K562 (cell line): Measurements from ENCODE around the gene RETN. TPM values are rescaled to one million over a fixed set of nuclear protein-coding genes. Genes with fewer than 3 reads are reported as not detected.

Experiments used
- CBFB ChIP-seq: sonication (generic); formaldehyde crosslinking; IDR thresholded peaks from 2 replicates; pipeline ENCODE4 v1.4.0; 2020; ENCODE audit warnings: mild to moderate bottlenecking, missing genetic modification reagents
- CREM ChIP-seq: IDR thresholded peaks from 2 replicates; pipeline ENCODE4 v1.6.1; 2014; ENCODE audit warnings: antibody characterized with exemption, low read depth
- NR0B1 ChIP-seq: fragments of 450-650 bp; IDR thresholded peaks from one replicate; pipeline ENCODE4 v1.6.1; 2018; ENCODE audit warnings: mild to moderate bottlenecking, moderate library complexity; ENCODE audit not compliant: partially characterized antibody
- REST ChIP-seq, 2 experiments: fragments of 450-650 bp; formaldehyde crosslinking in 1 of 2; IDR thresholded peaks; 2 replicates each; pipeline versions ENCODE4 v1.4.0 to v1.6.1; 2014 to 2020; ENCODE audit warnings: mild to moderate bottlenecking in 2 of 2, borderline replicate concordance in 1 of 2, low read depth in 1 of 2
- TFAP4 ChIP-seq: sonication (generic); formaldehyde crosslinking; IDR thresholded peaks from 2 replicates; pipeline ENCODE4 v1.8.0; 2022; ENCODE audit warnings: missing genetic modification reagents, mild to moderate bottlenecking, moderate library complexity, borderline replicate concordance
- ZNF212 ChIP-seq: fragments of 450-650 bp; formaldehyde crosslinking; IDR thresholded peaks from 2 replicates; pipeline ENCODE4 v1.4.0; 2020; ENCODE audit warnings: mild to moderate bottlenecking
- ZNF586 ChIP-seq: fragments of 450-650 bp; formaldehyde crosslinking; conservative IDR thresholded peaks from 2 replicates; pipeline ENCODE4 v1.4.0; 2020; ENCODE audit warnings: mild to moderate bottlenecking, moderate library complexity
- ZNF785 ChIP-seq: fragments of 250-450 bp; sonication (Bioruptor Pico); IDR thresholded peaks from 2 replicates; pipeline ENCODE4 v1.4.0; 2020; ENCODE audit warnings: mild to moderate bottlenecking
- polyA plus RNA-seq, 8 experiments: library from polyadenylated mRNA; depleted of rRNA in 4 of 8; stranded (reverse) in 5 of 8; unstranded in 3 of 8; fragments of >200 nt; fragmentation: Nextera tagmentation in 2 of 8; fragmentation: Illumina TruSeq in 1 of 8; extraction: Ambion mirVana in 2 of 8; extraction: Trizol in 1 of 8; gene quantifications; 2 replicates each; pipeline versions ENCODE4 v1.2.1 to v1.2.3, GENCODE V29; 2011 to 2014; ENCODE audit warnings: inconsistent platforms in 1 of 8, missing spikeins in 1 of 8
- total RNA-seq, 7 experiments: library from RNA; depleted of rRNA in 6 of 7; stranded (reverse); fragments of >200 nt in 6 of 7; fragmentation: Illumina TruSeq in 2 of 7; extraction: Trizol in 2 of 7; gene quantifications; 2 replicates each; pipeline versions ENCODE4 v1.2.1 to v1.2.3, GENCODE V29; 2011 to 2021; ENCODE audit warnings: low replicate concordance in 1 of 7
- TF ChIP-seq, protein P1 (sequence below): sonication (generic); formaldehyde crosslinking; IDR thresholded peaks from 2 replicates; pipeline ENCODE4 v1.8.0; 2022; ENCODE audit warnings: mild to moderate bottlenecking, missing genetic modification reagents

Gene RETN
- total and polyA plus RNA-seq, 9 of the 15 experiments (the other 6 are each of a cell fraction or from before 2014, with no cell fraction given), result not detected

DNA sequence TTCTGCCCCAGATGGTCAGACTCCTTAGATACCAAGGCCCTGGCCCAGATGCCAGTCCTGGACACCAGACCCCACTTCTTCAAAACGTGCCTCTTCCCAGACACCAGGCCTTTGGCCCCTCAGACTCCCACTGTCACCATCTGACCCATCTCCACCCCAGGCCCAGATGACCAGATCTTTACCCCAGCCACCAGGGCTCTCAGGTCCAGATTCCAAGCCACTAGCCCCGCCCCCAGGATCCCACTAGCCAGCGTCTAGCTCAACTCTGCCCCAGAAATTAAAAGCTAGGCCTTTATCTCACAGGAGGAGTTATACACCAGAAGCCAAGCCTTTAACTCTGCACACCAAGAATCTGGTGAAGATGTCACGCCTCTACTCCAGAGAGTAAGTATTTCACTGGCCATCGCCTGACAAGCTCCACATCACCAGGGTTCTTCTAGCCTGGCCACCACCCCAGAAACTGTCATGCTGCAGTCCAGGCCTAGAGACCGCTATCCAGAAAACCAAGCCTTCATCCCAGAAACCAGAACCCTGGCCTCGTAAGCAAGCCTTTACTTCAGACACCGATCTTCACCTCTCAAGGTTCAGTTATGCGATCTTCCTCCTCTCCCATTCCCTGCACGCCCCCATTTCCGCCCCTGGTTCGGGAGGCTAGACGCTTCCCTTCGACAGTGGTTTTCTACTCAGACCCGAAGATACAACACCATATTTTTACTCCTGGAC is 40.1 kb upstream of the RETN start (continued):
- TF ChIP-seq REST (IDR thresholded peaks at IDR 0.05; ENCODE audit: borderline replicate concordance) (no peak), REST (CRISPR knock-in tag; IDR thresholded peaks at IDR 0.05; ENCODE audit: low read depth) (no peak), ZNF785 (CRISPR knock-in tag) (no peak), CBFB (CRISPR knock-in tag) (no peak), CREM (no peak), ZNF586 (CRISPR knock-in tag) (no peak), TFAP4 (no peak), ZNF212 (CRISPR knock-in tag) (no peak), NR0B1 (no peak)
- TF ChIP-seq, protein P1, sequence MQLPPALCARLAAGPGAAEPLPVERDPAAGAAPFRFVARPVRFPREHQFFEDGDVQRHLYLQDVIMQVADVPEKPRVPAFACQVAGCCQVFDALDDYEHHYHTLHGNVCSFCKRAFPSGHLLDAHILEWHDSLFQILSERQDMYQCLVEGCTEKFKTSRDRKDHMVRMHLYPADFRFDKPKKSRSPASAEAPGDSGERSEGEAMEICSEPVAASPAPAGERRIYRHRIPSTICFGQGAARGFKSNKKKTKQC (CRISPR knock-in tag), result peak; percentile 32; the same call in 1 of the 2 replicates
